Endothelial cell of umbilical vein (primary cell): Measurements from ENCODE around the gene ALOX15. TPM values are rescaled to one million over a fixed set of nuclear protein-coding genes. Genes with fewer than 3 reads are reported as not detected.

ENCODE experiments used
- BruUV-seq: library from RNA; stranded (reverse); fragments of 400-500 nt; replicated peaks from 2 replicates; lab custom pipeline; 2021; lab: Mats Ljungman, UMichigan
- CTCF ChIA-PET: fragments of 300-600, 350-600 bp; sonication (Branson Sonifier 250); formaldehyde crosslinking; loops from one replicate; lab custom pipeline; 2021; ENCODE audit warnings: antibody characterized with exemption, inconsistent platforms; lab: Charles Lee
- POLR2A ChIA-PET: fragments of 300-600, 350-600 bp; sonication (Branson Sonifier 250); formaldehyde crosslinking; loops from one replicate; lab custom pipeline; 2021; ENCODE audit warnings: antibody characterized with exemption, inconsistent platforms; lab: Charles Lee
- DNase-seq: peaks from one replicate; pipeline ENCODE4 v3.0.0-alpha.2; 2011; ENCODE audit warnings: low read depth, low spot score
- FAIRE-seq: peaks from 2 replicates; lab custom pipeline; 2011; peaks lifted over from hg19 to GRCh38; lab: Jason Lieb, UNC
- H2AFZ ChIP-seq: 2 replicates; pipeline ENCODE4 v1.6.0; 2012; ENCODE audit warnings: low read depth, low read length, control low read depth, inconsistent platforms
- H3K27ac ChIP-seq: 2 replicates; pipeline ENCODE4 v1.5.1; 2011; ENCODE audit warnings: low read depth, mild to moderate bottlenecking, control low read depth, low read length, moderate library complexity; ENCODE audit not compliant: insufficient read depth
- H3K27me3 ChIP-seq, 2 experiments: 2 replicates each; pipeline versions ENCODE4 v1.6.0 to v1.6.1; 2011; ENCODE audit warnings: low read length in 2 of 2, mixed read lengths in 1 of 2; ENCODE audit not compliant: control insufficient read depth in 2 of 2, insufficient read depth in 2 of 2
- H3K36me3 ChIP-seq, 2 experiments: 2 replicates in 1 of 2; 3 replicates in 1 of 2; pipeline ENCODE4 v1.5.1; 2011; ENCODE audit warnings: low read length in 2 of 2, mild to moderate bottlenecking in 1 of 2, moderate library complexity in 1 of 2; ENCODE audit not compliant: control insufficient read depth in 2 of 2, insufficient read depth in 2 of 2; ENCODE audit errors: extremely low read depth in 1 of 2
- H3K4me1 ChIP-seq: 3 replicates; pipeline ENCODE4 v1.5.1; 2011; ENCODE audit warnings: mild to moderate bottlenecking, low read length; ENCODE audit not compliant: control insufficient read depth, insufficient read depth; ENCODE audit errors: extremely low read depth
- H3K4me2 ChIP-seq: 2 replicates; pipeline ENCODE4 v1.6.1; 2011; ENCODE audit warnings: low read length, control low read depth, mixed read lengths; ENCODE audit not compliant: insufficient read depth
- H3K4me3 ChIP-seq, 3 experiments: fragments of 200-600 bp in 1 of 3; sonication (generic), shearing (Covaris generic) in 1 of 3; replicated peaks in 1 of 3; 2 replicates each; pipeline ENCODE4 v1.5.1; 2011 to 2016; ENCODE audit warnings: control low read depth in 3 of 3, low read length in 3 of 3, mild to moderate bottlenecking in 2 of 3, inconsistent platforms in 1 of 3, low read depth in 1 of 3, moderate library complexity in 1 of 3; ENCODE audit not compliant: insufficient read depth in 1 of 3
- H3K79me2 ChIP-seq: 2 replicates; pipeline ENCODE4 v1.6.0; 2012; ENCODE audit warnings: low read length, inconsistent platforms; ENCODE audit not compliant: control insufficient read depth, insufficient read depth
- H3K9ac ChIP-seq: replicated peaks from 2 replicates; pipeline ENCODE3; 2011; ENCODE audit warnings: low read length, control low read depth; ENCODE audit not compliant: insufficient read depth; ENCODE audit errors: extremely low read depth
- H3K9me1 ChIP-seq: replicated peaks from 3 replicates; pipeline ENCODE4 v1.6.0; 2011; ENCODE audit warnings: mild to moderate bottlenecking, low read length; ENCODE audit not compliant: control insufficient read depth, insufficient read depth; ENCODE audit errors: extremely low read depth
- H3K9me3 ChIP-seq: replicated peaks from 2 replicates; pipeline ENCODE4 v1.5.1; 2012; ENCODE audit warnings: low read length, inconsistent platforms; ENCODE audit not compliant: control insufficient read depth, insufficient read depth
- H4K20me1 ChIP-seq: replicated peaks from 2 replicates; pipeline ENCODE3; 2011; ENCODE audit warnings: mild to moderate bottlenecking, low read length; ENCODE audit not compliant: control insufficient read depth, insufficient read depth; ENCODE audit errors: extremely low read depth
- EZH2 ChIP-seq: IDR thresholded peaks from 2 replicates; pipeline ENCODE4 v1.6.1; 2012; ENCODE audit warnings: borderline replicate concordance, low read depth, mild to moderate bottlenecking, moderate library complexity, low read length, inconsistent platforms; ENCODE audit not compliant: severe bottlenecking
- FOS ChIP-seq: IDR thresholded peaks from 2 replicates; pipeline ENCODE4 v1.6.1; 2011; ENCODE audit warnings: mild to moderate bottlenecking, low read length, moderate library complexity, borderline replicate concordance; ENCODE audit not compliant: insufficient read depth
- JUN ChIP-seq: IDR thresholded peaks from 2 replicates; pipeline ENCODE4 v1.6.1; 2011; ENCODE audit warnings: borderline replicate concordance, low read depth; ENCODE audit not compliant: insufficient read length, insufficient read depth
- POLR2A ChIP-seq: IDR thresholded peaks from 2 replicates; pipeline ENCODE4 v1.6.1; 2012; ENCODE audit warnings: low read depth, mild to moderate bottlenecking, control low read depth, low read length
- POLR2AphosphoS5 ChIP-seq: IDR thresholded peaks from 2 replicates; pipeline ENCODE4 v1.6.1; 2012; ENCODE audit warnings: low read depth, mild to moderate bottlenecking, control low read depth, low read length, moderate library complexity; ENCODE audit not compliant: insufficient read depth
- dilution Hi-C: fragments of 300-500 bp; cut with MboI; formaldehyde crosslinking; loops from one replicate; pipeline ENCODE4 v1.15.0; 2019; ENCODE audit warnings: low sequenced_read_pairs; ENCODE audit not compliant: extremely low pct_ligation_motif_present
- intact Hi-C: fragments of 100-400 bp; cut with micrococcal nuclease; formaldehyde crosslinking; loops from one replicate; pipeline ENCODE4 v1.10.0; 2022
- polyA plus RNA-seq, 4 experiments: library from polyadenylated mRNA; depleted of rRNA in 3 of 4; stranded (reverse) in 3 of 4; unstranded in 1 of 4; fragments of >200 nt; gene quantifications; 2 replicates each; pipeline versions ENCODE4 v1.2.1 to v1.2.3, GENCODE V29; 2011 to 2012; ENCODE audit warnings: missing spikeins in 1 of 4
- total RNA-seq: library from RNA; stranded (reverse); gene quantifications from 2 replicates; pipeline ENCODE4 v1.2.3, GENCODE V29; 2021
- TF ChIP-seq, protein P1 (sequence below): IDR thresholded peaks from 2 replicates; pipeline ENCODE4 v1.6.1; 2011; ENCODE audit not compliant: insufficient read depth, insufficient read length
- TF ChIP-seq, protein P2 (sequence below), 2 donors: IDR thresholded peaks; 1 replicate in 1 of 2; 2 replicates in 1 of 2; pipeline ENCODE4 v1.5.1; 2011; ENCODE audit warnings: low read length in 2 of 2, mild to moderate bottlenecking in 2 of 2, moderate library complexity in 2 of 2, control low read depth in 1 of 2, inconsistent platforms in 1 of 2, low read depth in 1 of 2; ENCODE audit not compliant: insufficient read depth in 1 of 2; ENCODE audit errors: extremely low read depth in 1 of 2

ALOX15 gene
- total and polyA plus RNA-seq, 2 donors (not counting 3 experiments of a cell fraction or from before 2014, with no cell fraction given), result not detected

DNA sequence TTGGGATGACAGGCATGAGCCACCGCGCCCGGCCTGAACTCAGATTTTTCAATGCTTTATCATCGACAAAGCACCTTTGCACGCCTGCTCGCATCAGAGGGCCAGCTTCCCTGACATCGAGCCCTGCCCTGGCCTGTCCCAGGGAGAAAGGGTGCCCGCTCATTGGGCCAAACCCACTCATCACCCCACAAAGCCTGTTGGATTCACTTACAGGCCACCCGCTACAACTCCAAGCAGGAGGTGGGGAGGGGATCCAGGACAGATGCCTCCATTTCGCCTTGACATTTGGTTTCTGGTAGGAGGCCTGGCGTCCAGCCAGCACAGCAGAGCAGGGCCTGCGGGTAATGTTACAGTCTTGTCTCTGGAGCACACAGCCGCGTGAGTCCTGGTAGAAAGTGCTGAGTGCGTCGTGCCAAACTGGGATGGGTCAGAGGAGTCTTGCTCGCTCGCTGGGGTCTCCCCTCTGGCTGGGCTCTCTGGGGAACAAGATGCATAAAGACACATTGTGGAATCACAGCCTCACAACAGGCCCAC, 37.3 kb downstream of the ALOX15 start:
- H3K36me3 ChIP-seq, result no peaks in the 10 kb centered on the region
- no peaks in the 10 kb centered on the region for H3K9me3 ChIP-seq
- intact Hi-C loops, result no loop called here
- no TSS peak for BruUV-seq
- dilution Hi-C loops, result no loop called here
- ChIA-PET CTCF (no interaction called here), POLR2A (no interaction called here)
- no peak overlapping the region for H2AFZ ChIP-seq
- no peak overlapping the region for H3K27ac ChIP-seq
- H3K4me1 ChIP-seq, result peaks cover 4% of the 10 kb centered on the region
- no peak overlapping the region for H3K4me3 ChIP-seq
- peaks cover 7 to 10% of the 10 kb centered on the region in 2 experiments for H3K27me3 ChIP-seq
- H3K79me2 ChIP-seq, result no peaks in the 10 kb centered on the region
- FAIRE-seq, result no peak
- no peak overlapping the region for H3K9ac ChIP-seq
- no peaks in the 10 kb centered on the region for H3K9me1 ChIP-seq
- TF ChIP-seq, protein P1, sequence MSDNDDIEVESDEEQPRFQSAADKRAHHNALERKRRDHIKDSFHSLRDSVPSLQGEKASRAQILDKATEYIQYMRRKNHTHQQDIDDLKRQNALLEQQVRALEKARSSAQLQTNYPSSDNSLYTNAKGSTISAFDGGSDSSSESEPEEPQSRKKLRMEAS, result no peak
- TF ChIP-seq, protein P2, sequence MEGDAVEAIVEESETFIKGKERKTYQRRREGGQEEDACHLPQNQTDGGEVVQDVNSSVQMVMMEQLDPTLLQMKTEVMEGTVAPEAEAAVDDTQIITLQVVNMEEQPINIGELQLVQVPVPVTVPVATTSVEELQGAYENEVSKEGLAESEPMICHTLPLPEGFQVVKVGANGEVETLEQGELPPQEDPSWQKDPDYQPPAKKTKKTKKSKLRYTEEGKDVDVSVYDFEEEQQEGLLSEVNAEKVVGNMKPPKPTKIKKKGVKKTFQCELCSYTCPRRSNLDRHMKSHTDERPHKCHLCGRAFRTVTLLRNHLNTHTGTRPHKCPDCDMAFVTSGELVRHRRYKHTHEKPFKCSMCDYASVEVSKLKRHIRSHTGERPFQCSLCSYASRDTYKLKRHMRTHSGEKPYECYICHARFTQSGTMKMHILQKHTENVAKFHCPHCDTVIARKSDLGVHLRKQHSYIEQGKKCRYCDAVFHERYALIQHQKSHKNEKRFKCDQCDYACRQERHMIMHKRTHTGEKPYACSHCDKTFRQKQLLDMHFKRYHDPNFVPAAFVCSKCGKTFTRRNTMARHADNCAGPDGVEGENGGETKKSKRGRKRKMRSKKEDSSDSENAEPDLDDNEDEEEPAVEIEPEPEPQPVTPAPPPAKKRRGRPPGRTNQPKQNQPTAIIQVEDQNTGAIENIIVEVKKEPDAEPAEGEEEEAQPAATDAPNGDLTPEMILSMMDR (IDR thresholded peaks at IDR 0.05; ENCODE audit: extremely low read depth in 1 of 2, insufficient read depth in 1 of 2, low read depth in 1 of 2, low read length in 2 of 2), result no peak
- no peak for TF ChIP-seq POLR2A
- TF ChIP-seq JUN, result no peak
- TF ChIP-seq POLR2AphosphoS5, result no peak
- no peak for TF ChIP-seq FOS
- TF ChIP-seq EZH2, result no peak
- no peak overlapping the region for H3K4me2 ChIP-seq
- H4K20me1 ChIP-seq, result no peaks in the 10 kb centered on the region
- DNase-seq, result no peak
